Sigmoid colon (tissue), 4 donors: ENCODE results near the gene CEL.

Source experiments
- CTCF ChIP-seq, 4 experiments: fragments of 450-650 bp in 3 of 4; fragments of 200-600 bp in 1 of 4; IDR thresholded peaks; one replicate each; pipeline ENCODE4 v1.5.1; 2016 to 2019; ENCODE audit warnings: antibody characterized with exemption in 4 of 4, mild to moderate bottlenecking in 3 of 4, moderate library complexity in 2 of 4
- EP300 ChIP-seq, 4 donors: sonication (generic); formaldehyde crosslinking; IDR thresholded peaks; one replicate each; pipeline ENCODE4 v1.6.1; 2017; ENCODE audit warnings: antibody characterized with exemption in 4 of 4
- POLR2A ChIP-seq, 2 donors: fragments of 450-650 bp; IDR thresholded peaks; one replicate each; pipeline ENCODE4 v1.6.1; 2016; ENCODE audit warnings: antibody characterized with exemption in 2 of 2, mild to moderate bottlenecking in 2 of 2, moderate library complexity in 2 of 2
- POLR2AphosphoS5 ChIP-seq, 4 donors: sonication (generic); formaldehyde crosslinking; IDR thresholded peaks; one replicate each; pipeline ENCODE4 v1.6.1; 2017; ENCODE audit warnings: antibody characterized with exemption in 4 of 4

GRCh38 chr9:133067006-133067405 is 5.2 kb downstream of the CEL start:
- TF ChIP-seq CTCF (IDR thresholded peaks at IDR 0.05) (no peak), POLR2AphosphoS5 (IDR thresholded peaks at IDR 0.05) (no peak), POLR2A (IDR thresholded peaks at IDR 0.05) (no peak), EP300 (IDR thresholded peaks at IDR 0.05) (no peak)
